Measurements from ENCODE around the gene CREB5.

Gene CREB5

GRCh38 chr7:28643584-28644340 lies 231.4 kb downstream of the CREB5 start:
- no peak for DNase-seq (ENCODE audit: low spot score)

GRCh38 chr7:28645866-28646265 lies 233.5 kb downstream of the CREB5 start:
- no peak for DNase-seq (ENCODE audit: low spot score)

DNA sequence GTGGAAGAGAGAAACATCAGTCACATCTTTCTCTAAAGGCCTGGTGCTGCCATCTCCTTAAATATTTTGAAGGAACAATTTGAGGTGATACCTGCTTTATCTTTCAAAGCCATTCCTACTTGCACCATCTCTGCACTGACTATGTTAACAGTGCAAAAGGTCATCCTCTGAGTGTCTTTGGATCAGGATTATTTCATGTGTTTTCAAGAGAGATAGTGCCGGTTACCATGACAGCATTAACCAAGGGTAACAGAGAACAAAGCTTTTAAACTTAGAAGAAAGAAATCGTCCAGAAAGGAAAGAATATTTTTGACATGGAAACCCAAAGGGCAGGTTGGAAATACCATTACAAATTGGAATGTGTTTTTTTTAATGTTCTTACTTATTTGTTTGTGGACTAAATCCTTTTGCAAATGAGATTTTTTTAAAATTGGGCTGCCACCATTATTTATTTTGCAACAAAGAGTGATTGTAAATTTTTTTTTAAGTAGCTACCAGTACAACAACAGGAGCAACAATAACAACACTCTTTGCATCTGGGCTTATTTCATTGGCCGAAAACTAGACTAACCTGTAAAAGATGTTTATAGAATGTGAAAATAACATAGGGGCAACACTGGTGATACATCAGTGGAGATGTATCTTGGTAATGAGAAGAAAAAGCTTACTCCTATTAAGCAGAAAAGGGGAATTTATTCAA lies 234.2 kb downstream of the CREB5 start:
- no peak for DNase-seq (ENCODE audit: low spot score)

- no peak for DNase-seq (ENCODE audit: low spot score)
Measured at GRCh38 chr7:28647076-28647421, 234.7 kb downstream of the CREB5 start.

DNA sequence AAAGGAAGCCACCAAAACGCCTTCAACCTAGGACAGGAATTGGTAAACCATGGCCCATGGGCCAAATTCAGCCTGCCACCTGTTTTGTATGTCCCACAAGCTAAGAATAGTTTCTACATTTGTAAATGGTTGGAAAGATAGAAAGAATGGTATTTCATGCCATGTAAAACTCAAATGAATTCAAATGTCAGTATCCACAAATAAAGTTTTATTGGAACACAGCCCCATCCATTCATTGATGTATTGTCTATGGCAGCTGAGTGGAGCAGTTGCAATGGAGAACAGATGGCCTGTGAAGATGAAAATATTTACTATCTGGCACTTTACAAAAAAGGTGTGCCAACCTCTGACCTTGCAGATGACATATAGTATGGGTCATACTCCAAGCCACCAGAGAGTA lies 236.9 kb downstream of the CREB5 start:
- DNase-seq (ENCODE audit: low spot score) = no peak

GRCh38 chr7:28649811-28650210 lies 237.5 kb downstream of the CREB5 start:
- no peak for DNase-seq (ENCODE audit: low spot score)

DNA sequence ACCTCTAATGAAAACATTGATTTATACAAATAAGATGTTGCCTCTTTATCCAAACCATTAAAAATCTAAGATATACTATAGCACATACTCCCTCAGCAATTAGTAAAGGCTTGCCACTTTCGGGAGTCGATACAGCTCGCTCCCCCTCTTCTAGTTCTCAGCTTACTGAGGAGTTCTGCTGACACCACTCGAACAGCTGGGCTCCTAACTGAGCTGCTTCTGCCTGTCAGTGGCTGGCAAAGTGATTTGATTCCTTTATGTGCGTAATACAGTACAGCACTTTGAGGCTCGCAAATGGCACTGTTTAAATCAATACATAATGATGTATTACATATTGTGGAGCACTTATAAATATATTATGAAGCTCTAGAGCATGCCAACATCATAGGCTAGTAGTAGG lies 241.8 kb downstream of the CREB5 start:
- no peak for DNase-seq (ENCODE audit: low spot score)

DNA sequence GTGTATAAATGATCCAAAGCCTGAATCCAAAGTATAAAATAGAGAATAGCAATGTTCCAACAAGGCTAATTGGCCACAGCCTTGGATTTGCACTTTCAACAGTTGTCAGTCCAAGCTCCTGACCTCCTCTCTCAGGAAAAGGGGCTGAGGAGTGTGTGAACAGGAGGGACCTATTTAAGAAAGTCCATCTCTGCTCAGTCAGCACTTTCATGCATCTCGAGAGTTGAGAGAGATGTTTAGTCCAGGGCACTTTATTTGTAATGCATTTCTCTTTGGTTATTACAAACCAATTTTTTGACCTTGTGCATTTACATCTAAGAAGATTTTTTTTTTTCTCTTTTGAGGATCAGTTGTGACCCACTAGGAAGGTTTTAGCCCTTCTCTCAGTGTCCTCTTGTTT lies 244.2 kb downstream of the CREB5 start:
- no peak for DNase-seq (ENCODE audit: low spot score)

DNA sequence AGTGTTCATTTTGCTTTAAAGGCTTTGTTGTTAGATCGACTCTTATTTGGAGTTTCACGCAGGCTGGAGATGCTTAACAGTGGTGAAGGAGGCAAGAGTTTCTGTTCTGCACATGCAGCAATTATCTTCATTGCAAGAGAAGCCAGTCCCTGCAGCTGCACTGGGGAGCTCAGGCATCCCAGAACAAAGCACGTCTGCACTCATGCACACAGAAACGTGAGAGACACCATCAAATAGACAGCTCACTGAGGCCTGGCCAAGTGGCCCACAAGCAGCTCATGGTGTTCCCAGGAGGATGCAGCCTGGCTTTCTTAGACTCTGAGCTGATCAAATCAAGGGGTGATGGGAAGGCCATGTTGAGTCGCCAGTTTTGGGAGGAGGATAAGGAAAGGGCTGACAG lies 246.1 kb downstream of the CREB5 start:
- no peak for DNase-seq (ENCODE audit: low spot score)

GRCh38 chr7:28660132-28660531 lies 247.8 kb downstream of the CREB5 start:
- DNase-seq (ENCODE audit: low spot score) = no peak

DNA sequence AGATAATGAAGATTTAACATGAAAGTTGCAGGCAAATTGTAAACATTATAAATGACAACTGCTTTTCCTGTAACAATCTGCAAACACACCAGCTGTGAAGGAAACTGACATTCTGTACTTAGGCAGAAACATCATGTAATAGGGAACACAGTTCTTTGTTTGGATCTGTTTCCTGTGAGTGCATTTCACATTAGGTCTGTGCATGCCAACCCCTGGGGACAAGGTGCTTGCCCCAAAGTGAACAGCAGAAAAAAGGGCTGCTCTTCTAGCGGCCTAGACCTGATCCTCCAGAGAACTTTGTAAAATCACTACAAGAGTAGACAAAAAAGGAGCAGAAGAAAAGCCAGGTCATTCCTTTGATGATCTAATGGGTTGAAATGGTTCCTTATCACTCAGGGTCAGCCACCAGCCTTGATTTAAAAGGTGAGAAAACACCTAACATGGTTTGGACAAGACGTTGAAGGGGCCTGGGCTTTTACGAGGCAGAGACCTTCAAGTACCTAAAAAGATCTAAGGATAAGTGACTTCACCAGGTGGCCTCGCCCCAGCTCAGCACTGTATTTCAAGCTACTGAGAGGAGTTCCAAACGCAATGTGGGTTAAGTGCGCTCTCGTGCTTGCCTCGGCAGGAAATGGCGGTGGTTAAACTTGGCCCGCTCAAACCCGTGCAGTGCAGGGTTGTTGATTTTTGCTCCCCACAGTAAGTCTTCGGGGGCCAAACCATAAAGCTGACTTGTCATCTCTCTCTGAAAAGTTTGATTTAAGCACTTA lies 249.7 kb downstream of the CREB5 start:
- DNase-seq (ENCODE audit: low spot score) = no peak

DNA sequence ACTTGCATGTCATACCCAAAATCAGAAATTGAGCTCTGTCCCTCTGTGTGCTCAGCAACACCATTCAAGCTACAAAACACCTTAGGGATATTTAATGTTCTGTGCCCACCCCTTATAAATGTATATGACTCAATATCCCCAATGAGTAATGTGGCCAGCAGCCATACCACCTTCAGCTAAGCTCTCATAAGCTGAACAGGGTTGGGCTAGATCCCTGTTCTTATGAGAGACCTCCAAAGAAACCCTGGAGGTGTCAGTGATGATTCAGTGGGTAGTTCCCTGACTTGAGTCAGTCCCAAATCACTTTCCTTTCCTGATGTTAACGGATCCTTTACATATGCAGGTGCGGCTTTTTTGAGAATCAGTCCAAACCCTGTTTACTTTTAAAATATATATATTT lies 253.8 kb downstream of the CREB5 start:
- DNase-seq (ENCODE audit: low spot score) = no peak

GRCh38 chr7:28668085-28668484 lies 255.8 kb downstream of the CREB5 start:
- no peak for DNase-seq (ENCODE audit: low spot score)

DNA sequence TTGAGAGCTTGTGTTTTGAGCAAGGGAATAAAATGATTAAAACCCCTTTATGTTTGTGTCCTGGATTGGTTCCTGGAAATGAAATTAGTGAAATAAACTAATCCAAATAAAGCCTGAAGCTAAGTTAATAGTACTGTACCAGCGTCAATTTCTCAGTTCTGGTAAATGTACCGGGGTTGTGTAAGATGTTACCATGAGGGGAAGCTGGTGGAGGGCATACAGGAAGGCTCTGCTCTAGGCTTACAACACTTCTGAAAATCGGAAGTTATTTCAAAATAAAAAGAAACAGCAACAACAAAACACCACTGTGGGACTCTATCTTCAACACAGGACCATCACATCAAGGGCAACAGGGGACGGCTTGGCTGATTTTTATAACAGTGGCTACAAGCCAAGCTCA lies 257.0 kb downstream of the CREB5 start:
- DNase-seq (ENCODE audit: low spot score) = no peak

DNA sequence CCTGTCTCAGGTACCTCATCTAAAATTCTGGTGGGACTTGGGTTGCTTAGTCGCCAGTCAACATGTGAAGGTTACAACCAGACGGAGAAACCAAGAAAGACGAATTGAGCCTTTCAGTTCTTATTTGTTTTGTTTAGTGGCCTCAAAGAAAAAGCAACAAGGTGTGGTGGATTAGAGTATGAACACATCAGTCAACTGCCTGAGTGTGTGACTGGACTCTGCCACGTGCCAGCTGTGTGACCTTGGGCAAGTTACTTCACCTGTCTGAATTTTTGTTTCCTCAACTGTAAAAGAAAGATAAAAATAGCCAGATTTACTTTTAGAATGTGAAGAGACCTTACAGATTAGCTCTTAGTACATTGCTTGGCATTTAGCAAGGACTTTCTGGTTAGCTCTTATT lies 259.2 kb downstream of the CREB5 start:
- DNase-seq (ENCODE audit: low spot score) = no peak

DNA sequence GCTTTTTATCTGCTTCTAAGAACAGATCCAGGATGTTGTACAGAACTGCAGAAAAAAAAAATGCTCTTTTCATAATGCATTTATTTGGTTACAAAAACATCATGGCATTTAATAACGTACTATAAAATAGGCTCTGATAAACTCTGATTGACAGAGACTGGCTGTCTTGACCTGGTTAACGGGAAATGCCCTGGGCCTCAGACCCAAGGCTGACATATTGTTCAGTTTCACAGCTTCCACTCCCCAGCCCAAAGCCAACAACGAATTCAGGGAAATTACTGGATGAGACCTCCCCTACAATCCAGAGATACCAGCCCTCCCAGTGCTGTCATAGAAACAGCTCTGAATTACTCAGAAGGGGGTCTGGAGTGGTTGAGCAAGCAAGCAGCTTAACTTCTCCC lies 260.1 kb downstream of the CREB5 start:
- no peak for DNase-seq (ENCODE audit: low spot score)

DNA sequence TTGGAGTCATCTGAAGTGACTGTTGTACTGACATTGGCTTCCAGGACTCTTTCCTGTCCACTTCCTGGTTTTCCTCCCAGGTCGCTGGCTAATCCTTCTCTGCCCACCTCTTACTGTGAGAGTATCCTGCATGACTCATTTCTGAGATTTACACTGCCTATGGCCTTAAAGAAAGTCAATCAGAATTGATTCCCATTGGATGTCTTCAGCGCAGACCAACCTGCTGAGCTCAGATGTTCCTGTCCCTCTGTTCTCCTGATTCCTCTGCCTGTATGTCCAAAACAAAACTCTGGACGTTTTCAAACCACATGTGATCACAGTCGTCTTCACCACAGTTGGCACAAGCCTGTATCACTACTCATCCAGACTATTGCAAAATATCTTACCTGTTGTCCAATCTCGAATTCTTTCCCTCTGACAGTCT lies 262.1 kb downstream of the CREB5 start:
- no peak for DNase-seq (ENCODE audit: low spot score)

- DNase-seq (ENCODE audit: low spot score) = no peak
Measured at GRCh38 chr7:28675429-28675828, 263.1 kb downstream of the CREB5 start.

- no peak for DNase-seq (ENCODE audit: low spot score)
Measured at GRCh38 chr7:28677668-28678067, 265.4 kb downstream of the CREB5 start.

- no peak for DNase-seq (ENCODE audit: low spot score)
Measured at GRCh38 chr7:28678431-28678965, 266.2 kb downstream of the CREB5 start.

- DNase-seq (ENCODE audit: low spot score) = no peak
Measured at GRCh38 chr7:28681693-28682310, 269.5 kb downstream of the CREB5 start.

GRCh38 chr7:28682801-28683200 lies 270.5 kb downstream of the CREB5 start:
- no peak for DNase-seq (ENCODE audit: low spot score)

All from AG20443 (cell line).